SK-N-DZ (cell line): Measurements from ENCODE around the gene ASS1.

ENCODE experiments used
- DNase-seq: peaks from one replicate; pipeline ENCODE4 v3.0.0-alpha.2; 2015; ENCODE audit warnings: low spot score

Gene ASS1

GRCh38 chr9:130473009-130473408 lies 28.2 kb downstream of the ASS1 start:
- no peak for DNase-seq

GRCh38 chr9:130473566-130473965 lies 28.8 kb downstream of the ASS1 start:
- no peak for DNase-seq

GRCh38 chr9:130474106-130474505 lies 29.3 kb downstream of the ASS1 start:
- DNase-seq = no peak

- no peak for DNase-seq
Observed at GRCh38 chr9:130476151-130476730, 31.5 kb downstream of the ASS1 start.

- no peak for DNase-seq
Observed at GRCh38 chr9:130477564-130477963, 32.8 kb downstream of the ASS1 start.

GRCh38 chr9:130478152-130478551 lies 33.4 kb downstream of the ASS1 start:
- no peak for DNase-seq

GRCh38 chr9:130478736-130479575 lies 34.2 kb downstream of the ASS1 start:
- peak; percentile 35 for DNase-seq

GRCh38 chr9:130479587-130479986 lies 34.8 kb downstream of the ASS1 start:
- DNase-seq = no peak

- no peak for DNase-seq
Observed at GRCh38 chr9:130480673-130481072, 35.9 kb downstream of the ASS1 start.

- DNase-seq = peak; percentile 34
Observed at GRCh38 chr9:130482463-130482862, 37.7 kb downstream of the ASS1 start.

GRCh38 chr9:130483371-130483971 lies 38.7 kb downstream of the ASS1 start:
- peak; percentile 80 for DNase-seq

- DNase-seq = no peak
Observed at GRCh38 chr9:130484362-130485072, 39.8 kb downstream of the ASS1 start.

- no peak for DNase-seq
Observed at GRCh38 chr9:130486103-130486502, 41.3 kb downstream of the ASS1 start.

GRCh38 chr9:130487500-130487899 lies 42.7 kb downstream of the ASS1 start:
- no peak for DNase-seq

GRCh38 chr9:130488621-130489330 lies 44.0 kb downstream of the ASS1 start:
- no peak for DNase-seq

GRCh38 chr9:130490981-130491380 lies 46.2 kb downstream of the ASS1 start:
- DNase-seq = no peak

- no peak for DNase-seq
Observed at GRCh38 chr9:130491830-130492482, 47.2 kb downstream of the ASS1 start.

GRCh38 chr9:130493021-130493420 lies 48.3 kb downstream of the ASS1 start:
- no peak for DNase-seq

GRCh38 chr9:130493476-130493875 lies 48.7 kb downstream of the ASS1 start:
- DNase-seq = no peak

- no peak for DNase-seq
Observed at GRCh38 chr9:130495067-130495466, 50.3 kb downstream of the ASS1 start.

- no peak for DNase-seq
Observed at GRCh38 chr9:130497139-130497538, 52.4 kb downstream of the ASS1 start.
